GM19193 (cell line): ENCODE measurements around the gene CAMK1D.

Source experiments
- POLR2A ChIP-seq: IDR thresholded peaks from 4 replicates; pipeline ENCODE4 v1.6.1; 2011; ENCODE audit not compliant: insufficient read depth, insufficient read length; ENCODE audit errors: extremely low read depth

Gene CAMK1D

GRCh38 chr10:12730809-12731519, 381.6 kb downstream of the CAMK1D start:
- no peak for TF ChIP-seq POLR2A

- TF ChIP-seq POLR2A, result no peak
Observed at GRCh38 chr10:12733271-12733670, 383.9 kb downstream of the CAMK1D start.

- no peak for TF ChIP-seq POLR2A
Observed at GRCh38 chr10:12735843-12736462, 386.6 kb downstream of the CAMK1D start.

GRCh38 chr10:12740813-12741212, 391.5 kb downstream of the CAMK1D start:
- no peak for TF ChIP-seq POLR2A

- no peak for TF ChIP-seq POLR2A
Observed at GRCh38 chr10:12741360-12741804, 392.0 kb downstream of the CAMK1D start.

GRCh38 chr10:12742771-12743170, 393.4 kb downstream of the CAMK1D start:
- no peak for TF ChIP-seq POLR2A

GRCh38 chr10:12743941-12744340, 394.6 kb downstream of the CAMK1D start:
- TF ChIP-seq POLR2A, result no peak

GRCh38 chr10:12748186-12748585, 398.8 kb downstream of the CAMK1D start:
- TF ChIP-seq POLR2A, result no peak

- TF ChIP-seq POLR2A, result no peak
Observed at GRCh38 chr10:12749760-12750478, 400.6 kb downstream of the CAMK1D start.

GRCh38 chr10:12750526-12751201, 401.3 kb downstream of the CAMK1D start:
- no peak for TF ChIP-seq POLR2A

- TF ChIP-seq POLR2A, result no peak
Observed at GRCh38 chr10:12755075-12755474, 405.7 kb downstream of the CAMK1D start.

GRCh38 chr10:12757351-12757750, 408.0 kb downstream of the CAMK1D start:
- no peak for TF ChIP-seq POLR2A

GRCh38 chr10:12758271-12758670, 408.9 kb downstream of the CAMK1D start:
- no peak for TF ChIP-seq POLR2A

- TF ChIP-seq POLR2A, result no peak
Observed at GRCh38 chr10:12766223-12766622, 416.9 kb downstream of the CAMK1D start.

GRCh38 chr10:12768156-12769100, 419.1 kb downstream of the CAMK1D start:
- no peak for TF ChIP-seq POLR2A
